Ureter (tissue), 1 donor: ENCODE measurements around the gene ATP9B. TPM values are rescaled to one million over a fixed set of nuclear protein-coding genes. Genes with fewer than 3 reads are reported as not detected.

ENCODE experiments used
- DNase-seq: peaks from one replicate; pipeline ENCODE4 v3.0.0-alpha.2; 2020; ENCODE audit warnings: low spot score
- total RNA-seq: library from RNA; stranded (reverse); gene quantifications from one replicate; pipeline ENCODE4 v1.2.4, GENCODE V29; 2023
- donor health status: DM: yes; HTN: yes; CAD: no.

The ATP9B gene
- total RNA-seq, 1 donor from 2014 or later = 69.6 TPM

- no peak for DNase-seq
Observed at GRCh38 chr18:79328887-79329286, 259.7 kb downstream of the ATP9B start.

GRCh38 chr18:79329786-79330185, 260.6 kb downstream of the ATP9B start:
- no peak for DNase-seq

- no peak for DNase-seq
Observed at GRCh38 chr18:79332646-79333045, 263.5 kb downstream of the ATP9B start.

GRCh38 chr18:79333046-79333445, 263.9 kb downstream of the ATP9B start:
- DNase-seq = peak; percentile 17

GRCh38 chr18:79334496-79335233, 265.5 kb downstream of the ATP9B start:
- DNase-seq = peak; percentile 38

GRCh38 chr18:79335833-79336360, 266.7 kb downstream of the ATP9B start:
- peak; percentile 36 for DNase-seq

GRCh38 chr18:79336556-79337142, 267.5 kb downstream of the ATP9B start:
- peak; percentile 17 for DNase-seq

- DNase-seq = peak; percentile 23
Observed at GRCh38 chr18:79337184-79337583, 268.0 kb downstream of the ATP9B start.

- DNase-seq = no peak
Observed at GRCh38 chr18:79337620-79338019, 268.4 kb downstream of the ATP9B start.

GRCh38 chr18:79339094-79339908, 270.1 kb downstream of the ATP9B start:
- DNase-seq = no peak

GRCh38 chr18:79343567-79344207, 274.5 kb downstream of the ATP9B start:
- no peak for DNase-seq

- DNase-seq = no peak
Observed at GRCh38 chr18:79344208-79344581, 275.0 kb downstream of the ATP9B start.

- DNase-seq = no peak
Observed at GRCh38 chr18:79345366-79345765, 276.2 kb downstream of the ATP9B start.

- no peak for DNase-seq
Observed at GRCh38 chr18:79345981-79346380, 276.8 kb downstream of the ATP9B start.

GRCh38 chr18:79348066-79348465, 278.9 kb downstream of the ATP9B start:
- DNase-seq = no peak

- no peak for DNase-seq
Observed at GRCh38 chr18:79352432-79352831, 283.2 kb downstream of the ATP9B start.

GRCh38 chr18:79353267-79353666, 284.1 kb downstream of the ATP9B start:
- DNase-seq = no peak

GRCh38 chr18:79354350-79354749, 285.2 kb downstream of the ATP9B start:
- no peak for DNase-seq

- DNase-seq = peak; percentile 19
Observed at GRCh38 chr18:79355433-79356335, 286.5 kb downstream of the ATP9B start.

- no peak for DNase-seq
Observed at GRCh38 chr18:79356435-79356834, 287.2 kb downstream of the ATP9B start.

GRCh38 chr18:79360933-79361332, 291.7 kb downstream of the ATP9B start:
- DNase-seq = no peak
